Measurements from ENCODE around the gene AP3D1.
"Not testable (repeated sequence)": the region's sequence is repeated elsewhere in the genome, so short reads cannot be mapped to it uniquely, and the experiment has no call there.

Gene AP3D1

DNA sequence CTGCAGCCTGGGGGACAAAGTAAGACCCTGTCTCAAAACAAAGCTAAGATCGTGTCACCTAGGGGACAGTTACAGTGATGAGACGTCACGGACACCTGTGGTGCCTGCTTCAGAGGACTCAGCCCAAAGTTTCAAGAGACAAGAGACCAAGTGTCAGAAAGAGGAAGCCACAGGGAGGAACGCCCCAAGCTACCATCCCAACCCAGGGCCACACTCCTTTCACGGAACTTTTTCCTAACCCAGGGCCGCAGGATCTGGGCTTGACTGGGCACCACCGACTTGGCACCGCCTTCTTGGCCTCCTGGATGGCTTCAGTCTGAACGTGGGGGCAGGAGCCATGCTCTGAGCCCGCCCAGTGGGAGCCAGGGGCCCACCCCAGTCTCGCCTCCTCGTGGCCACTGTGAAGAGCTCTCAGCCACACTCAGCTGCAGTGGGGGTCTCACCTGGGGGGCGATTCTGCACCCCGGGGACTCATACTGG lies 63.7 kb downstream of the AP3D1 start:
- H3K4me3 ChIP-seq (ENCODE audit: low read length), result no peak overlapping the region; the same call in 1 of the 2 replicates
- no peak for TF ChIP-seq ZNF274 (IDR thresholded peaks at IDR 0.05; ENCODE audit: low read depth, low read length)

DNA sequence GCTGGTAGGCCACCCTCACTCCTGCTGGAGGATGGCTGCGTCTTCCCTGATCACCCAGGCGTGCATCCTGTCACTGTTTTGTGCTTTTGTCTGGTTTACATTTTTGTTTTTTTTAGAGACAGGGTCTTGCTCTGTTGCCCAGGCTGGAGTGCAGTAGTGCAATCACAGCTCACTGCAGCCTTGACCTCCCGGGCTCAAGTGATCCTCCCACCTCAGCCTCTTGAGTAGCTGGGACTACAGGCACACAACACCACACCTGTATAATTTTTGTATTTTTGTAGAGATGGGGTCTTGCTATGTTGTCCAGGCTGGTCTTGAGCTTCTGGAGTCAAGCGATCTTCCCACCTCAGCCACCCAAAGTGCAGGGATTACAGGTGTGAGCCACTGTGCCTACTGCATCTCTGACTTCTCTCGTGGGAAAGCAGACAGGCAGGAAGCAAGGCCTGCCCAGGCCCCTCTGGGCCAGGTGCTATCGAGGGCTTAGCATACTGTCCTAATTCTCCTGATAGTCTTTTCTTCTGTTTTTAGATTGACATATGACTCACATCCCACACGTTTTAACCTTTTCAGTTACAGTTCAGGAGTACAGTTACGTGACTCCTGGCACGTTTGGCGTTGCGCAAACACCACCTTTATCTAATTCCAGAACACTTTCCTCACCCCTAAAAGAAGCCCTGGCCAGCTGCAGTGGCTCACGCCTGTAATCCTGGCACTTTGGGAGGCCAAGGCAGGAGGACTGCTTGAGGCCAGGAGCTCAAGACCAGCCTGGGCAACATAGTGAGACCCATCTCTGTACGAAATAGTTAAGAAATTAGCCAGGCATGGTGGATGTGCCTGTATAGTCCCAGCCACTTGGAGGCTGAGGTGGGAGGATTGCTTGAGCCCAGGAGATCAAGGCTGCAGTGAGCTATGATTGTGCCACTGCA lies 64.4 kb downstream of the AP3D1 start:
- not testable (repeated sequence) for H3K4me3 ChIP-seq (ENCODE audit: low read length)

DNA sequence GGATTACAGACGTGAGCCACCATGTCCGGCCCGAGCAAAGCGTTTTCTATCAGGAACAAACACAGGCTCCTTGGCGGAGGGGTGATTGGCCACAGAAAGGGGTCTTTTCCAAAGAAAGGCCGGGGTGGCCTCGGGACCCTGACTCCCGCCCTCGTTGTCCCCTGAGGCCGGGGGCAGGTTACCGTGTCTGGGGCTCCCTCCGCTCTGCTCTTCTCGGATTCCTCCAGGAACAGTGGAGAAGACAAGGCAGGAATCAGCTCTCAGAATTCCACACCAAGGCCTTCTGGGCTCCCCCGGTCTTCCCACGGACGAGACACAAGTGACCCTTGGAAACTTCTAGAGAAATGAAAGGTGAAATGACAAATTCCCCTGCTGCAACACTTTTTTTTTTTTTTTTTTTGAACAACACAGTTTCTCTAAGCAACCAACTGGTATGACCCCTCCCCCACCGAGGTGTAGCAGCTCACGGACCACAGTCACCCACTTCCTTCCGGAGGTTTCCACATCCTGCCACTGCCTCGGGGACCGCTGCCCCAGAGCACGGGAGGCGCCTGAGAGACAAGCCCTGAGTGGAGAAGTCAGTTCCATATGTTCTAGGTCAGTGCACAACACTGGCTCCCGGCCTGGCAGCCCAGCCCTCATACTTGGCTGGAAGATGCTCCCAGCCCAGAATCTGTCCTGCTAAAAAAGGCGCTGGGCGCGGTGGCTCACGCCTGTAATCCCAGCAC lies 66.2 kb downstream of the AP3D1 start:
- H3K4me3 ChIP-seq (ENCODE audit: low read length), result peak overlapping the region; percentile 80
- no peak for TF ChIP-seq ZNF274 (IDR thresholded peaks at IDR 0.05; ENCODE audit: low read depth, low read length)

DNA sequence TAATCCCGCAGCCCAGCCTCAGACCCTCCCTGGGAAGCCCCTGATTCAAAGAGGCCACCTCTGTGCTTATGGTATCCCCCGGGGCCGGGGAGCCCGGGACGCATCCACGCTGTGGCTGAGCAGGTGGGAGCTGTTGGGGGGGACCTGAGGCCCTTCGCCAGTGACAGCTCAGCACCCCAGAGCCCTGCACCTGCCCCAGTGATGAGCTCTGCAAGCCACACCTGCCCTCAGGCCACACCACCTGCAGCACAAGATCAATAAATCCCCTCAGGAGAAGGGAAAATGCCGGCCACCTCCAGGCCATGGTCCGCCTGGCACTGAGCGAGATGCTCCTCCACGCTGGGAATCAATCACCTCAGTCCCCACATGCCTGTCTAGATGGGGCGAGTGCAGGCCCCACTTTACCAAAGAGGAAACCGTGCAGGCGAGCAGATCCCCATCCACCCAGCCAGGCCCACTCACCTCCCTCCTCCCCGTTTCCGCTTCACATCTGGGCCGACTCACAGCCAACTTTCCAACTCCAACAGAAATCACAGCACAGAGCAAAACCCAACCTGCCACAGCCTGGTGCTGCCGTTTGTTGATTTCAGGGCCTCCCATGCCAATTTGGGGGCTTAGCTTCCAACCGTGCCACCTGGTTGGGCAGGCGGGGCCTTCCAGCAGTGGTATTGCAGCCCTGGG lies 68.1 kb downstream of the AP3D1 start:
- TF ChIP-seq ZNF274 (IDR thresholded peaks at IDR 0.05; ENCODE audit: low read depth, low read length), result no peak
- peak overlapping the region; percentile 80 for H3K4me3 ChIP-seq (ENCODE audit: low read length)

DNA sequence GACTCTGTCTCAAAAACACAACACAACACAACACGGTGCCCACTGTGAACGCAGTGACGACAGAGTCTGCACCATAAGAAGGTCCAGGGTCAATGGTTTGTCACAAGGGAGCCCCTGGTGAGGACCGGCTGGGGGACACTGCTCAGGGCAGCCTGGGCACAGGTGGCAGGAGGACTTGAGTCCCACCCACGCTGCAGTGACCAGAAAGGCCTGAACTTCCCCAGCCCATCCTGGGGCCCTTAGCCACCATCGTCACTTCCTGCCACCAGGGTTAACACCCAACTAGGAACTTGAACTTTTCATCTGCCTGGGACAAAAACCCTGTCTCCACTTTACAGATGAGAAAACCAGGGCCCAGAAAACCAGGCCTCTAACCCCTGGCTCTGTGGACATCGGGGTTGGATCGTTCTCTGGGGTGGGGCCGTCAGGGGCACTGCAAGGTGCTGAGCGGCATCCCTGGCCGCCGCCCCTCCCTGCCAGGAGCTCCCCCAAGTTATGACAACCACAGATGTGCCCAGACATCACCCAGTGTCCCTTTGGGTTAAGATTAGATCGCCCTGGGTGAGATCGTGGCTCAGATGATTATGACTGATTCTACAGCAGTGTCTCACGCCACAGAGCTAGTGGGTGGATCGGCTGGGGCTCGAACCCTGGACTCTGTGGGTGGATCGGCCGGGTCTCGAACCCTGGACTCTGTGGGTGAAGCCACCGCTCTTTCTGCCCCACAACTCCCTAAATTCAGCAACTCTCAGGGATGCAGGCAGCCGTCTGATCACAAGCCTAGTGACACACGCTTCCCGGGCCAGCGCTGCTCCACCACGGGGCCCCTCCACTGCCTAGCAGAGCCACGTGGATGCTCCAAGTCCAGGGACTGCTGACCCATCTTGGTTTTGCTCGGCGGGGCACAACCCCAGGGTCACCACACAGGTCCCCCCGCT lies 69.2 kb downstream of the AP3D1 start:
- H3K4me3 ChIP-seq (ENCODE audit: low read length), result peak overlapping the region; percentile 80
- no peak for TF ChIP-seq ZNF274 (IDR thresholded peaks at IDR 0.05; ENCODE audit: low read depth, low read length)

DNA sequence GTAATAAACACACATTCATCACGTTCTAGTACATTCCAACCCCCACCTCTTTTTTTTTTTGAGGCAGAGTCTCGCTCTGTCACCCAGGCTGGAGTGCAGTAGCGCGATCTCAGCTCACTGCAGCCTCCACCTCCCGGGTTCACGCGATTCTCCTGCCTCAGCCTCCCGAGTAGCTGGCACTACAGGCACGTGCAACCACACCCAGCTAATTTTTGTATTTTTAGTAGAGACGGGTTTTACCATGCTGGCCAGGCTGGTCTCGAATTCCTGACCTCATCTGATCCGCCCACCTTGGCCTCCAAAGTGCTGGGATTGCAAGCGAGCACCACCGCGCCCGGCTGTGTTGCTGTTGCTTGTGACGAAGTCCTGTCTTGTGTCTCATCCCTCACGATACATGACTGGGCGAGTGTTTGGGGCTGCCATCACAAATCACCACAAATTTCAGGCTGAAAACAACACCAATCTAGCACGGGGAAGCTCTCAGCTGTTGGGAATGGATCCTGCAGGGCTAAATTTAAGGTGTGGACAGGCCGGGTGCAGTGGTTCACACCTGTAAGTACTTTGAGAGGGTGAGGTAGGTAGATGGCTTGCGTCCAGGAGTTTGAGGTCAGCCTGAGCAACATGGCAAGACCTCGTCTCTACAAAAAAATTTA lies 70.9 kb downstream of the AP3D1 start:
- no peak overlapping the region; the same call in 1 of the 2 replicates for H3K4me3 ChIP-seq (ENCODE audit: low read length)
- TF ChIP-seq ZNF274 (IDR thresholded peaks at IDR 0.05; ENCODE audit: low read depth, low read length), result no peak

DNA sequence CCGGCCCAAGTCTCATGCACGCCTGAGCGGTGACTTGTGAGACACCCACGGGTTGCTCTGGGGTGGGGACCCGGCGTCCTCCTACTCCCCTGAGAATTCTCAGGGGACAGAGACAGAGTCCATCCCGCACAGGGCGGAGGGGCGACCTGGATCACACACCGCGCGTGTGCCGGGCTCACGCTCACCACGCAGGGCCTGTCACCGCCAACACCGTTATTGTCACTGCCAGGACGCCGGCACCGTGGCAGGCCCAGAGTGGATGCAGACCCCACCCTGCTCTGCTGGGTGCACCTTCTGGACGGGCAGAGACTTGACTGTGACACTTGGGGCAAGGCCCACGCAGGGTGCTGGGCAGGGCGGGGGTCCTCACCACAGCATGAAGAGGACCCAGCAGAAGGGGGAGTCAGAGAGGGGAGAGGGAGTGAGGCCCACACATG lies 71.5 kb downstream of the AP3D1 start:
- no peak for TF ChIP-seq ZNF274 (IDR thresholded peaks at IDR 0.05; ENCODE audit: low read depth, low read length)
- no peak overlapping the region for H3K4me3 ChIP-seq (ENCODE audit: low read length)

DNA sequence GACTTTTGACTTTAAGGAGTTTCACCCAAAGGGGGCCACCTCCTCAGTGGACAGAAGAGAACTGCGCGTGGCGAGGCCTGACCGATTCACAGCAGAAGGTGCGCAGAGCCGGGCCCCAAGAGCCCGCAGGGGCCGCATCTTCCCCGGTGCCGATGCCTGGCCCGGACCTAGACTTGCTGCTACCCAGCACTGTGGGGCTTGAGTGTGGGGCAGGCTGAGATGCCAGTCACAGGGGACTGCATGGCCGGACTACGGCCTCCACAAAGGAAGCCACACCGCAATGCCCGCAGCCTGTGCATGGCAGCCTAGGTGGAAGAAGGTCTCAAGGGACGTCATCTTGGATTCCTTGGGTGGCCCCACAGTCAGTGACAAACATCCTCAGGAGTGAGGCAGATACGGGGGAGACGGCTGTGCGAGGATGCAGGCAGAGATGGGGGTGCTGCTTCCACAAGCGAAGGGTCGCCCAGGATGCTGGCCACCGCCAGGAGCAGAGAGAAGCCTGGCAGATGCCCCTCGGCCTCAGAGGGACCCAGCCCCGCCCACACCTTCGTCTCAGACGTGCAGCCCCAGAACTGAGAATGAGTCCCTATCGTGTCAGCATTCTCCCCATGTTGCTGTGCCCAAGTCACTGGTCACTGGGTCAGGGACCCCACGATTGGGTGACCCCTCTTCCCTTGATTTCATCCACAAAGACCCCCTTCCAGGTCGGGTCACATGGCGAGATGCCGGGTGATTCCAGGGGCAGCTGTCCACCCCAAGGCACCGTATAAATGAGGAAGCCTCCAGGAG lies 72.1 kb downstream of the AP3D1 start:
- no peak for TF ChIP-seq ZNF274 (IDR thresholded peaks at IDR 0.05; ENCODE audit: low read depth, low read length)
- no peak overlapping the region for H3K4me3 ChIP-seq (ENCODE audit: low read length)

DNA sequence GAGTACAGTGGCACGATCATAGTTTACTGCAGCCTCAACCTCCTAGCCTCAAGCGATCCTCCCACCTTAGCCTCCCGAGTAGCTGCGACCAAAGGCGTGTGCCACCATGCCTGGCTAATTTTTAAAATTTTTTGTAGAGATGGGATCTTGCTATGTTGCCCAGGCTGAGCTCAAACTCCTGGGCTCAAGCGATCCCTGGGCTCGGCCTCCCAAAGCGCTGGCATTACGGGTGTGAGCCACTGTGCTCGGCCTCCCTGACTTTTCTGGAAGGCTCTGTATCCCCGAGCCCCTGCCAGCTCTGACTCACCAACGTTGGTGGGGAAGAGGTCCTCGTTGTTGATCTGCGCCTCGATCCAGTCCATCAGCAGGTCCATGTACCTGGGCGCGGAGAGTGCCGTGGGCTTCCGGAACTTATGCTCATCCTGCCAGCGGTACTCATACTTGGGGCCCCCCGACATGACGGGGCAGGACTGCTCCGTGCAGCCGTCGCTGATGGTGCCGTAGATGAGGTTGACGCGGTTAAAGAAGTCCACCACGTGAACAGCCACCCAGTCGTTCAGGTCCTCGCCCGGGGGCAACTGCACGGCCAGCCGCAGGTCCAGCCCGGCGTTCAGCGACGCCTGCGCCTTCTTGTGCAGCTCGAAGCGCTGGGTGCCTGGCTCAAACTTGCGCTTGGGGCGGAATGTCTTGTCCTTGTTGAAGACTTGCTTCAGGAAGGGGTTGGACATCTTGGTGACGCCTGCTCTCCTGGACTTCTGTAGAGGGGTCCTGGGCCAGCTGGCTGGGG lies 73.3 kb downstream of the AP3D1 start:
- no peak for TF ChIP-seq ZNF274 (IDR thresholded peaks at IDR 0.05; ENCODE audit: low read depth, low read length)
- no peak overlapping the region for H3K4me3 ChIP-seq (ENCODE audit: low read length)

DNA sequence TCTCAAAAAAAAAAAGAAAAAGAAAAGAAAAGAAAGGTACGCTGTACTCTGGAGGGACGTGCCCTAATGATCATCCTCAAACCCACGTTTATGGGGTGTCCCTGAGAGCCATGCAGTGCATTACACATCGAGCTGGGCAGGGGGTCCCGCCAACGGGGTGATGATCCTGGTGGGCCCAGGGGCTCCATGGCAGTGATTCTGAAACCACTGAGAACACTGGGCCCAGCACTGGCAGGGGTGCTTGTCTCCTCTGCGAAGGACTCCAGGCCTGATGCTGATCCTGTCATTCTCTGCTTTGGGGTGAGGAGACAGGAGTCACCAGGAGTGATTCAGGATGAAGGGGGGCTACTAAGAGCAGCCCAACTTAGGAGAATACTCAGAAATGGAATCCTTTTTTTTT lies 74.0 kb downstream of the AP3D1 start:
- no peak for TF ChIP-seq ZNF274 (IDR thresholded peaks at IDR 0.05; ENCODE audit: low read depth, low read length)
- no peak overlapping the region for H3K4me3 ChIP-seq (ENCODE audit: low read length)

DNA sequence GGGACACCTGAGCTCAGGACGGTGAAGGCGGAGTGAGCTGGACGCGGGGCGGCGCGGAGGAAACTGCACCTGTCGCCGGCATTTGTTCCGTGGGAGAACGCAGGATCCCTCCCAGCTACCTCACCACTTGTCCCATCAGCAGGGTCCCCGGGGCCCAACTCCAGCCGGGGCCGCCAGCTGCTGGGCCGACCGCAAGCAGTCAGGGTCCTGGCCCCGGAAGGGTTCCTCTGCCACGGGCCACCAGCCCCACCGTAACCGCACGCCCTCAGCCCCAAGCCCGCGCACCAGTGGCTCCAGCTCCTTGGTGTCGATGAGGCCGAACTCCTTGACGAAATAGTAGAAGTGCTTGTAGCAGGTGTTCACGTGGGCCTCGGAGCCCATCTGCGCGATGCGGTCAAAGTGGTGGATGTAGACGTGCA lies 74.8 kb downstream of the AP3D1 start:
- no peak overlapping the region for H3K4me3 ChIP-seq (ENCODE audit: low read length)
- no peak for TF ChIP-seq ZNF274 (IDR thresholded peaks at IDR 0.05; ENCODE audit: low read depth, low read length)
